ENCODE results near the gene ATRAID.
"Not testable (repeated sequence)": the region's sequence is repeated elsewhere in the genome, so short reads cannot be mapped to it uniquely, and the experiment has no call there.

The ATRAID gene

DNA sequence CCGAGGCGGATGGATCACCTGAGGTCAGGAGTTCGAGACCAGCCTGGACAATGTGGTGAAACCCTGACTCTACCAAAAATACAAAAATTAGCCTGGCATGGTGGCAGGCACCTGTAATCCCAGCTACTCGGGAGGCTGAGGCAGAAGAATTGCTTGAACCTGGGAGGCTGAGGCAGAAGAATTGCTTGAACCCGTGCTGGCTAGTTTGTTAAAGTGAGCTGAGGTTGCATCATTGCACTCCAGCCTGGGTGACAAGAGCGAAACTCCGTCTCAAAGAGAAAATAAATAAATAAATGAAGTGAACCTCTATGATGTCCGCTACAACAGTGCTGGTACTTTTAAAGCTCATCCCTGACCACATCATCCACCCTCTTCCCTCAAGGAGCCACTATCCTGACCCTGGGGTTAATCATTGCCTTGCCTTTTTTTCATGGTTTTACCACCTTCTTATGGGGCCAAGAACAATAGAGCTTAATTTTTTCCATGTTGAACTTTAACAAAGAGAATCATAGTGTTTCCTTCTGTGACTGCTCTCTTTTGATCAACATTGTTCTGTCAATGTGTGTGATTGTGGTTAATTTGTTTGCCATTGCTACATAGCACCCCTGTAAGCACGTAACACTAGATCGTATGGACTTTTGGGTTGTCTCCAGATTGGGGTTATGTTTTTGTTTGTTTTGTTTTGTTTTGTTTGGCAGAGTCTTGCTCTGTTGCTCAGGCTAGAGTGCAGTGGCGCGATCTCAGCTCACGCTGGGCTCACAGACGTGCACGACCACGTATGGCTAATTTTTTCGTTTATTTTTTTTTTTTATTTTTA is 17.1 kb upstream of the ATRAID start:
- TF ChIP-seq, protein P1, sequence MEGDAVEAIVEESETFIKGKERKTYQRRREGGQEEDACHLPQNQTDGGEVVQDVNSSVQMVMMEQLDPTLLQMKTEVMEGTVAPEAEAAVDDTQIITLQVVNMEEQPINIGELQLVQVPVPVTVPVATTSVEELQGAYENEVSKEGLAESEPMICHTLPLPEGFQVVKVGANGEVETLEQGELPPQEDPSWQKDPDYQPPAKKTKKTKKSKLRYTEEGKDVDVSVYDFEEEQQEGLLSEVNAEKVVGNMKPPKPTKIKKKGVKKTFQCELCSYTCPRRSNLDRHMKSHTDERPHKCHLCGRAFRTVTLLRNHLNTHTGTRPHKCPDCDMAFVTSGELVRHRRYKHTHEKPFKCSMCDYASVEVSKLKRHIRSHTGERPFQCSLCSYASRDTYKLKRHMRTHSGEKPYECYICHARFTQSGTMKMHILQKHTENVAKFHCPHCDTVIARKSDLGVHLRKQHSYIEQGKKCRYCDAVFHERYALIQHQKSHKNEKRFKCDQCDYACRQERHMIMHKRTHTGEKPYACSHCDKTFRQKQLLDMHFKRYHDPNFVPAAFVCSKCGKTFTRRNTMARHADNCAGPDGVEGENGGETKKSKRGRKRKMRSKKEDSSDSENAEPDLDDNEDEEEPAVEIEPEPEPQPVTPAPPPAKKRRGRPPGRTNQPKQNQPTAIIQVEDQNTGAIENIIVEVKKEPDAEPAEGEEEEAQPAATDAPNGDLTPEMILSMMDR (IDR thresholded peaks at IDR 0.05; ENCODE audit: low read depth, low read length, missing control alignments) = no peak
- in situ Hi-C loops (cut with HindIII; ENCODE audit: low sequenced_read_pairs) = loop anchor here (10.0 kb wide), 1 partner anchor 80 kb away; the partner anchor contains the start of gene CGREF1
- DNase-seq (ENCODE audit: low read depth) = no peak
- H3K4me3 ChIP-seq (ENCODE audit: low read depth, low read length) = no peak overlapping the region

- not testable (repeated sequence) for H3K4me3 ChIP-seq (ENCODE audit: low read depth, low read length); DNase-seq (ENCODE audit: low read depth)
- in situ Hi-C loops (cut with HindIII; ENCODE audit: low sequenced_read_pairs) = loop anchor here (10.0 kb wide), 1 partner anchor 81 kb away; the partner anchor contains the start of gene CGREF1
Observed at GRCh38 chr2:27195799-27196198, 16.0 kb upstream of the ATRAID start.

DNA sequence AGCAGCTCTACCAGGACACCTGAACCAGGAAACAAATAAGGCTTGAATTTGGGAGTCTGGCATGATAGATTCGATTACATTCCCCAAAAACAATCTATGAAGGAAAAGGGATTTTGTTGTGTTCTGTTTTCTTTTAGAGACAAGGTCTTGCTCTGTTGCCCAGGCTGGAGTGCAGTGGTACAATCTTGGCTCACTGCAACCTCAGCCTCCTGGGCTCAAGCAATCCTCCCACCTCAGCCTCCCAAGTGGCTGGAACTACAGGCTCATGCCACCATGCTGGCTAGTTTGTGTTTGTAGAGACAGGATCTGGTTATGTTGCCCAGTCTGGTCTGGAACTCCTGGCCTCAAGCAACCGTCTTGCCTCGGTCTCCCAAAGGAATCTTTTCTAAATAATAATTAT is 13.8 kb upstream of the ATRAID start:
- DNase-seq (ENCODE audit: low read depth); H3K4me3 ChIP-seq (ENCODE audit: low read depth, low read length): not testable (repeated sequence)
- in situ Hi-C loops (cut with HindIII; ENCODE audit: low sequenced_read_pairs) = loop anchor here (10.0 kb wide), 1 partner anchor 83 kb away; the partner anchor contains the start of gene CGREF1

GRCh38 chr2:27198627-27199026 is 13.2 kb upstream of the ATRAID start:
- no peak for DNase-seq (ENCODE audit: low read depth)
- TF ChIP-seq, protein P1 (IDR thresholded peaks at IDR 0.05; ENCODE audit: low read depth, low read length, missing control alignments) = no peak
- in situ Hi-C loops (cut with HindIII; ENCODE audit: low sequenced_read_pairs) = loop anchor here (10.0 kb wide), 1 partner anchor 84 kb away; the partner anchor contains the start of gene CGREF1
- no peak overlapping the region for H3K4me3 ChIP-seq (ENCODE audit: low read depth, low read length)

- no peak for DNase-seq (ENCODE audit: low read depth)
- TF ChIP-seq, protein P1 (IDR thresholded peaks at IDR 0.05; ENCODE audit: low read depth, low read length, missing control alignments) = no peak
- H3K4me3 ChIP-seq (ENCODE audit: low read depth, low read length) = no peak overlapping the region
- in situ Hi-C loops (cut with HindIII; ENCODE audit: low sequenced_read_pairs) = loop anchor here (10.0 kb wide), 1 partner anchor 84 kb away; the partner anchor contains the start of gene CGREF1
Observed at GRCh38 chr2:27199241-27199640, 12.6 kb upstream of the ATRAID start.

- TF ChIP-seq, protein P1 (IDR thresholded peaks at IDR 0.05; ENCODE audit: low read depth, low read length, missing control alignments) = no peak
- H3K4me3 ChIP-seq (ENCODE audit: low read depth, low read length) = no peak overlapping the region
- DNase-seq (ENCODE audit: low read depth) = no peak
- in situ Hi-C loops (cut with HindIII; ENCODE audit: low sequenced_read_pairs) = no loop called here
Observed at GRCh38 chr2:27201675-27202074, 10.2 kb upstream of the ATRAID start.

GRCh38 chr2:27202854-27203253 is 9.0 kb upstream of the ATRAID start:
- DNase-seq (ENCODE audit: low read depth) = peak; percentile 15
- TF ChIP-seq, protein P1 (IDR thresholded peaks at IDR 0.05; ENCODE audit: low read depth, low read length, missing control alignments) = no peak
- in situ Hi-C loops (cut with HindIII; ENCODE audit: low sequenced_read_pairs) = no loop called here
- H3K4me3 ChIP-seq (ENCODE audit: low read depth, low read length) = no peak overlapping the region

Measured in astrocyte of the cerebellum (primary cell).